Aorta (tissue), 5 donors: Measurements from ENCODE around the gene MPV17L2. TPM values are rescaled to one million over a fixed set of nuclear protein-coding genes. Genes with fewer than 3 reads are reported as not detected.

Experiments
- ATAC-seq: fragments of 200-7000 bp; cut with Tn5 transposase; one replicate; pipeline ENCODE4 v1.9.1; 2022; ENCODE audit warnings: moderate library complexity; ENCODE audit not compliant: low FRiP score
- DNase-seq, 2 donors: peaks; one replicate each; pipeline ENCODE4 v3.0.0-alpha.2; 2020
- H3K27ac ChIP-seq, 2 donors: one replicate each; pipeline ENCODE4 v1.5.1; 2013; ENCODE audit warnings: low read length in 2 of 2, mild to moderate bottlenecking in 2 of 2, moderate library complexity in 2 of 2, control low read depth in 1 of 2, inconsistent platforms in 1 of 2, low read depth in 1 of 2
- H3K27me3 ChIP-seq, 2 donors: one replicate each; pipeline ENCODE4 v1.6.1; 2013; ENCODE audit warnings: control low read depth in 1 of 2, low read length in 1 of 2, mild to moderate bottlenecking in 1 of 2, moderate library complexity in 1 of 2; ENCODE audit not compliant: insufficient read depth in 2 of 2, control insufficient read depth in 1 of 2
- H3K36me3 ChIP-seq, 2 donors: one replicate each; pipeline ENCODE4 v1.6.1; 2013; ENCODE audit warnings: control low read depth in 1 of 2, low read length in 1 of 2, mild to moderate bottlenecking in 1 of 2; ENCODE audit not compliant: insufficient read depth in 2 of 2, control insufficient read depth in 1 of 2
- H3K4me1 ChIP-seq, 2 donors: one replicate each; pipeline ENCODE4 v1.6.1; 2013; ENCODE audit warnings: low read length in 2 of 2, control low read depth in 1 of 2, mild to moderate bottlenecking in 1 of 2, moderate library complexity in 1 of 2; ENCODE audit not compliant: insufficient read depth in 2 of 2, control insufficient read depth in 1 of 2
- H3K4me3 ChIP-seq, 2 donors: one replicate each; pipeline ENCODE4 v1.5.1; 2013; ENCODE audit warnings: low read length in 2 of 2, control low read depth in 1 of 2, mild to moderate bottlenecking in 1 of 2
- H3K9me3 ChIP-seq: one replicate; pipeline ENCODE4 v1.6.1; 2013; ENCODE audit warnings: mild to moderate bottlenecking, low read length; ENCODE audit not compliant: control insufficient read depth
- WGBS, 2 donors: extraction: QIAGEN DNeasy Blood & Tissue Kit; methylation state at CpG; one replicate each; pipeline ENCODE4 v1.1.7; 2013; 5-methylcytosine and 5-hydroxymethylcytosine counted together
- intact Hi-C, 2 donors: fragments of 100-400 bp; cut with DNase I; formaldehyde crosslinking; loops; one replicate each; pipeline versions ENCODE4 v1.14.2 to v1.15.0; 2022
- polyA plus RNA-seq, 2 donors: library from polyadenylated mRNA; stranded (reverse); fragments of 200-250 nt; gene quantifications; one replicate each; pipeline ENCODE4 v1.2.3, GENCODE V29; 2013
- total RNA-seq, 2 donors: library from RNA; stranded (reverse); fragmentation: NEBNext Ultra II Directional; extraction: Animal tissue kit (Norgen Biotek cat#: 25700); gene quantifications; one replicate each; pipeline ENCODE4 v1.2.1, GENCODE V29; 2021
- donor health status: healthy with polysubstance abuse.
- donor health status: Bipolar disorder and iron deficiency.
- donor health status: DM: no; HTN: no; CAD: no.
- donor health status: DM: no; HTN: no; CAD: no.
- donor health status: DM: yes; HTN: yes; CAD: no.

Gene MPV17L2
- total and polyA plus RNA-seq, 4 donors, result 5.7 to 12.2 (median 6.2) TPM

DNA sequence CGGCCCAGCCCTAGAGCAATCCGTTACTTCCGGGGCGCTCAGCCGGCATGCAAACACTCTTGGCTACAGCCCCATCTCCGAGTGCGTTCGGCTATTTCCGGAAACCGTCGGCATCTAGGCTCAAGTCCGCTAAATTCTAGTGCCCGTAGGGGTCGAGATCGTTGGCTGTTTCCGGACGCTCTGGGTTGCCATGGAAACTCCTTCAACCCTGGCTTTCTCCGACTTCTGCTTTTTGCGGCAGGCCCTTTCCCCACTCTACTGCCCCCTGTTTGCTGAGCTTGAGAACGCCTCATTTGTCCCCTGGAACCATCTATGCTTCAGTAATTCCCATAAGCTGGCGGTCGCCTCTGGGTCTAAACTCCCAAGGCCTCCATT is 40.6 kb upstream of the MPV17L2 start:
- intact Hi-C loops, result loop anchor here (5.0 to 10.0 kb wide), 3 partner anchors 35 to 148 kb away; partner anchors contain the start of gene ARRDC2 (in 2 of the 2)
- Histone ChIP-seq H3K9me3 (no peaks in the 10 kb centered on the region), H3K4me1 (peaks cover 0 to 2% of the 10 kb centered on the region in 2 donors)

DNA sequence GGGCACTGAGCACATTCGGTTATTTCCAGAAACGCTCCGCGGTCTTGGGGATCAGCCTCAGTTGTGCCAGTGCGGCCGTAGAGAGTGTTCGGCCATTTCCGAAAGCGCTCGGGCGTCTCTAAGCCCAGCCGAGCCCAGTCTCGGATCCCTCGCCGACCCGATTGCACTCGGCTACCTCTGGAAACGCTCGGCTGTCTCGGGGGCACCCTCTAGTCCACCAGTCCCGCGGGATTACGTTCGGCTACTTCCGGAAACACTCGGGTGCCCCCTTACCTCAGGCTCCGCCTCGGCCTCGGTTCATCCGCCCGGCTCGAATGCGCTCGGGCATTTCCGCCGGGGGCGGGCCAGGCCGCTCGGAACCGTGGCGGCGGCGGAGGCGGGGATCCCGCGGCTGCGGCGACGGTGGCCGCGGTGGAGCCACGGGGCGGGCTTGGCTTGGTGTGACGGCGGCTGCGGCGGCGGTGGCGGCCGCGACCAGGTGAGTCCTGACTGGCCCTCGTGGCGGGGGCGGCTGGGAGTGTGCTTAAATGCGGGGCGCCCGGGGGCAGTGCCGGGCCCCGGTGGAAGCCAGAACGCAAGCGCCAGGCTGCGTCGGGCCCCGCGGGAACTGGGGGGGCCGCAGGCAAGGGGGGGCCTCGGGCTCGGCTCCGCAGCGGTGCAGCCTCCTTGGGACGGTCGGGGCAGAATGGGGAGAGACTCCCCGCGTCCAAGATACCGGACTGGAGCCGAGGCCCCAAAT is 40.0 kb upstream of the MPV17L2 start, which contains the start of gene PIK3R2:
Gene PIK3R2, plus strand, starts transcription at position 347 of the 739 bp plus-strand sequence. CDS start 2,717 bp downstream, outside the sequence.
- ATAC-seq, result peak; percentile 96

More for the DNA sequence above, 40.6 kb upstream of the MPV17L2 start:
- DNase-seq (peak; percentile 99), ATAC-seq (peak; percentile 89)
- Histone ChIP-seq H3K36me3 (no peaks in the 10 kb centered on the region), H3K27ac (peak overlapping the region in 1 of 2 donors; percentile 85), H3K4me3 (peak overlapping the region; percentile 24 to 30), H3K27me3 (no peaks in the 10 kb centered on the region)
- WGBS, 2 donors, result 0% methylated on average over 22 of the region's 22 CpGs

GRCh38 chr19:18153556-18154134 is 39.4 kb upstream of the MPV17L2 start:
- DNase-seq (peak in 1 of 2 donors; percentile 66), ATAC-seq (no peak)
- peak overlapping the region in 1 of 2 donors; percentile 41 for H3K27ac ChIP-seq
- intact Hi-C loops, result loop anchor here (5.0 to 10.0 kb wide), 3 partner anchors 36 to 149 kb away; partner anchors contain the start of gene ARRDC2 (in 2 of the 2)
- H3K9me3 ChIP-seq, result no peaks in the 10 kb centered on the region
- peaks cover 0 to 2% of the 10 kb centered on the region in 2 donors for H3K4me1 ChIP-seq
- peak overlapping the region; percentile 5 to 65 for H3K4me3 ChIP-seq
- 1 to 2% methylated on average over 36 to 38 of the region's 38 CpGs for WGBS, 2 donors
- H3K27me3 ChIP-seq, result no peaks in the 10 kb centered on the region
- H3K36me3 ChIP-seq, result no peaks in the 10 kb centered on the region

More for the DNA sequence above, 40.0 kb upstream of the MPV17L2 start, which contains the start of gene PIK3R2:
- H3K4me1 ChIP-seq, result peaks cover 0 to 2% of the 10 kb centered on the region in 2 donors
- DNase-seq, result peak; percentile 100
- H3K27ac ChIP-seq, result peak within 1 kb of the TSS in 1 of 2 donors; percentile 85
- H3K36me3 ChIP-seq, result no peaks in the 10 kb centered on the region
- H3K9me3 ChIP-seq, result no peaks in the 10 kb centered on the region
- H3K27me3 ChIP-seq, result no peaks in the 10 kb centered on the region
- intact Hi-C loops, result loop anchor here (5.0 to 10.0 kb wide), 3 partner anchors 36 to 148 kb away; partner anchors contain the start of gene ARRDC2 (in 2 of the 2)
- WGBS, 2 donors, result 1% methylated on average over 58 to 86 of the region's 86 CpGs
- peak within 1 kb of the TSS; percentile 24 to 65 for H3K4me3 ChIP-seq

DNA sequence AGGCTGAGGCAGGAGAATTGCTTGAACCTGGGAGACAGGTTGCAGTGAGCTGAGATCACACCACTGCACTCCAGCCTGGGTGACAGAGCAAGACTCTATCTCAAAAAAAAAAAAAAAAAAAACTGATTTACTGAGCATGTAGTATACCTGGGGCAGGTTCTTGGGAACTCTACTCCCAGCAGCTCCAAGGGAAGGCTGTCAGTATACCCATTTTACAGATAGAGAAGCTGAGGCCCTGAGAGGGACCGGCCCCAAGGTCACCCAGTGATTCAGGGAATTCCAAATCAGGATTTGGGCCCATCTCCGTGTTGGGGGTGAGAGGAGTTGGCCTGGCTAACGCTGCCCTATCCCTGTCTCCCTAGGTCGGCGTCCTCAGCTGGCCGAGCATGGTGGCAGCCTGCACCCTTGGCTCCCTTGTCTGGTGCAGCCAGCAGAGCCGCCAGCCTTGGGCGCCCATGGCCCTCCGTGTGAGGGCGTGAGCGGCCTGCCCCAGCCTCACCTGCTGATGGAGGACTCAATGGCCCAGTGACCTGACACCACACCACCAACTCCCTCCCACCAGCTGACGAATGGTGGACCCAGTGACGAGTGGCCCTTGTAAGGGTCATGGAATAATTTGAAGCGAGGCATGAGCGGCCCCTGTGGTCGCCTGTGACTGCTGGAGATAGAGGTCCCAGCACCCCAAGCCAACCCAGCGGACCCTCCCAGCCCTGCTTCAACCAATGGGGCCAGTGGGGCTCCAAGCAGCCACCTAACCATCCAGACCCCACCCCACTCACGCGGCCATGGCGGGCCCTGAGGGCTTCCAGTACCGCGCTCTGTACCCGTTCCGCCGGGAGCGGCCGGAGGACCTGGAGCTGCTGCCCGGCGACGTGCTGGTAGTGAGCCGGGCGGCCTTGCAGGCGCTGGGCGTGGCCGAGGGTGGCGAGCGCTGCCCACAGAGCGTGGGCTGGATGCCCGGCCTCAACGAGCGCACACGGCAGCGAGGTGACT is 37.6 kb upstream of the MPV17L2 start:
- H3K36me3 ChIP-seq, result no peaks in the 10 kb centered on the region
- intact Hi-C loops, result loop anchor here (10.0 kb wide), 1 partner anchor 151 kb away; the partner anchor contains the start of gene ARRDC2 (in 2 of the 2)
- DNase-seq (no peak), ATAC-seq (no peak)
- H3K9me3 ChIP-seq, result no peaks in the 10 kb centered on the region
- peaks cover 0 to 2% of the 10 kb centered on the region in 2 donors for H3K4me1 ChIP-seq
- no peaks in the 10 kb centered on the region for H3K27me3 ChIP-seq
- H3K4me3 ChIP-seq, result no peak overlapping the region
- 94 to 95% methylated on average over 41 to 43 of the region's 43 CpGs for WGBS, 2 donors
- no peak overlapping the region for H3K27ac ChIP-seq

- Histone ChIP-seq H3K4me3 (no peak overlapping the region), H3K9me3 (no peaks in the 10 kb centered on the region), H3K27me3 (no peaks in the 10 kb centered on the region), H3K4me1 (peaks cover 0 to 2% of the 10 kb centered on the region in 2 donors), H3K27ac (no peak overlapping the region), H3K36me3 (no peaks in the 10 kb centered on the region)
- intact Hi-C loops, result loop anchor here (10.0 kb wide), 1 partner anchor 151 kb away; the partner anchor contains the start of gene ARRDC2 (in 2 of the 2)
- DNase-seq (no peak), ATAC-seq (no peak)
- WGBS, 2 donors, result 93 to 96% methylated on average over 5 to 6 of the region's 6 CpGs
These were observed 36.8 kb upstream of the MPV17L2 start for GRCh38 chr19:18156268-18156667.

- intact Hi-C loops, result loop anchor here (10.0 kb wide), 1 partner anchor 152 kb away; the partner anchor contains the start of gene ARRDC2 (in 2 of the 2)
- Histone ChIP-seq H3K27ac (peak overlapping the region in 1 of 2 donors; percentile 49), H3K9me3 (no peaks in the 10 kb centered on the region), H3K4me3 (no peak overlapping the region), H3K36me3 (no peaks in the 10 kb centered on the region), H3K27me3 (no peaks in the 10 kb centered on the region), H3K4me1 (peaks cover 0 to 2% of the 10 kb centered on the region in 2 donors)
- ATAC-seq (peak; percentile 0), DNase-seq (peak; percentile 88 to 93)
- WGBS, 2 donors, result 12 to 20% methylated on average over 22 of the region's 22 CpGs
These were observed 36.1 kb upstream of the MPV17L2 start for GRCh38 chr19:18156841-18157464.

DNA sequence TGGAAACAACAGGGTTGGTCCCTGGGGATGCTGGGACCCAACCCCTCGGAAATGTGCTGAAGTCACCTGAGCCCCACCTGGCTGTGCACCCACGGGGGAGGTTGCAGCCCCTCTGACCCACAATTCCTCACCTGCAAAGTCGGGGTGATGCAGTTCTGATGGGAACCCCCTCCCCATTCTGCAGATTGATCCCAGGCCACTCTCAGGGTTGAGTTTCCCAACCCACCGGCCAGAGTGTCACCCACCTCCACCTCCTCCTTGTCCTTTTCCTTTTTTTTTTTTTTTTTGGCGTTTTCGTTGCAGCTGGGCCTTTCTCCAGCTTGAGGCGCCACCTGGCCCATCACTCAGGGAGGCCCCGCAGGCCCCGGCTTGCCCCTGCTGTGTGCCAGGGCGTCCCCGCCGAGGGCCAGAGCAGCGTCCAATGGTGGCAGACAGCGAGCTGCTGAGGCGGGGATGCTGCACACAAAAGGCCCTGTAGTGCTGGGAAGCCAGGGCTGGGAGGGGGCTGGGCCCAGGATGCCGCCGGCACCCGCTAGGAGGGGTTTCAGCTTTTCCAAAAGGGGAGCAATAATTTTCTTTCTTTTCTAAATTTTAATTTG is 35.5 kb upstream of the MPV17L2 start:
- Histone ChIP-seq H3K9me3 (no peaks in the 10 kb centered on the region), H3K27ac (peak overlapping the region in 1 of 2 donors; percentile 49), H3K4me3 (no peak overlapping the region), H3K27me3 (no peaks in the 10 kb centered on the region), H3K4me1 (peaks cover 0 to 2% of the 10 kb centered on the region in 2 donors), H3K36me3 (no peaks in the 10 kb centered on the region)
- WGBS, 2 donors, result 22 to 24% methylated on average over 18 of the region's 18 CpGs
- DNase-seq (no peak), ATAC-seq (no peak)
- intact Hi-C loops, result loop anchor here (10.0 kb wide), 1 partner anchor 153 kb away; the partner anchor contains the start of gene ARRDC2 (in 2 of the 2)
